Loucy (cell line): ENCODE results near the gene NRG3.

Experiments
- H2AFZ ChIP-seq: fragments of 200-600 bp; sonication (generic); 2 replicates; pipeline ENCODE4 v1.6.0; 2016; ENCODE audit warnings: antibody characterized with exemption, mild to moderate bottlenecking, low read length, moderate library complexity
- H3F3A ChIP-seq: fragments of 200-600 bp; 2 replicates; pipeline ENCODE4 v1.6.0; 2016; ENCODE audit warnings: antibody characterized with exemption, low read depth, mild to moderate bottlenecking
- H3K27me3 ChIP-seq: fragments of 200-600 bp; sonication (generic); 2 replicates; pipeline ENCODE4 v1.6.1; 2014; ENCODE audit warnings: low read length, mild to moderate bottlenecking; ENCODE audit not compliant: insufficient read depth, poor library complexity, severe bottlenecking
- H3K36me3 ChIP-seq: fragments of 200-600 bp; sonication (generic); 2 replicates; pipeline ENCODE4 v1.6.1; 2016; ENCODE audit warnings: low read length; ENCODE audit not compliant: insufficient read depth
- H3K4me1 ChIP-seq: fragments of 200-600 bp; sonication (generic); 2 replicates; pipeline ENCODE4 v1.5.1; 2014; ENCODE audit warnings: low read length, mild to moderate bottlenecking; ENCODE audit not compliant: insufficient read depth, poor library complexity, severe bottlenecking
- H3K4me2 ChIP-seq: fragments of 200-600 bp; sonication (generic); 2 replicates; pipeline ENCODE4 v1.6.0; 2014; ENCODE audit warnings: antibody characterized with exemption, low read length, low read depth, mild to moderate bottlenecking; ENCODE audit not compliant: poor library complexity, severe bottlenecking
- H3K4me3 ChIP-seq: fragments of 200-600 bp; sonication (generic); 2 replicates; pipeline ENCODE4 v1.5.1; 2014; ENCODE audit warnings: low read length, mild to moderate bottlenecking, mixed read lengths; ENCODE audit not compliant: poor library complexity, severe bottlenecking
- H3K79me2 ChIP-seq: fragments of 200-600 bp; sonication (generic); 2 replicates; pipeline ENCODE4 v1.6.1; 2014; ENCODE audit warnings: low read length; ENCODE audit not compliant: insufficient read depth
- H3K9ac ChIP-seq: fragments of 200-600 bp; sonication (generic); 2 replicates; pipeline ENCODE4 v1.6.0; 2014; ENCODE audit warnings: mild to moderate bottlenecking, low read depth, low read length, moderate library complexity; ENCODE audit not compliant: poor library complexity, severe bottlenecking
- H3K9me2 ChIP-seq: fragments of 200-600 bp; sonication (generic); replicated peaks from 2 replicates; pipeline ENCODE4 v1.6.1; 2016; ENCODE audit warnings: low read depth, low read length, mixed read lengths
- H3K9me3 ChIP-seq: fragments of 200-600 bp; sonication (generic); 2 replicates; pipeline ENCODE4 v1.6.1; 2014; ENCODE audit warnings: mild to moderate bottlenecking, antibody characterized with exemption, low read length, low read depth; ENCODE audit not compliant: insufficient read depth
- H4K20me1 ChIP-seq: fragments of 200-600 bp; sonication (generic); 2 replicates; pipeline ENCODE4 v1.6.0; 2014; ENCODE audit warnings: antibody characterized with exemption, low read length, mild to moderate bottlenecking; ENCODE audit not compliant: insufficient read depth, poor library complexity, severe bottlenecking
- CTCF ChIP-seq: fragments of 200-600 bp; sonication (generic); conservative IDR thresholded peaks from 2 replicates; pipeline ENCODE4 v1.5.1; 2014; ENCODE audit warnings: mild to moderate bottlenecking, antibody characterized with exemption, low read length
- EZH2phosphoT487 ChIP-seq: fragments of 200-600 bp; IDR thresholded peaks from 2 replicates; pipeline ENCODE4 v1.6.1; 2018; ENCODE audit warnings: antibody characterized with exemption, mild to moderate bottlenecking, moderate library complexity, borderline replicate concordance

The NRG3 gene

GRCh38 chr10:82294874-82295378 lies 419.9 kb downstream of the NRG3 start:
- no peaks in the 10 kb centered on the region for H3K9me3 ChIP-seq
- no peaks in the 10 kb centered on the region for H3F3A ChIP-seq
- no peak overlapping the region for H3K9ac ChIP-seq
- no peaks in the 10 kb centered on the region for H3K27me3 ChIP-seq
- no peaks in the 10 kb centered on the region for H3K36me3 ChIP-seq
- H3K4me1 ChIP-seq = no peaks in the 10 kb centered on the region
- no peak overlapping the region for H2AFZ ChIP-seq
- TF ChIP-seq EZH2phosphoT487 = no peak
- TF ChIP-seq CTCF = no peak
- H3K79me2 ChIP-seq = no peaks in the 10 kb centered on the region
- no peaks in the 10 kb centered on the region for H4K20me1 ChIP-seq
- no peaks in the 10 kb centered on the region for H3K9me2 ChIP-seq
- no peak overlapping the region for H3K4me2 ChIP-seq
- H3K4me3 ChIP-seq = no peak overlapping the region

- Histone ChIP-seq H3K4me2 (no peak overlapping the region), H3K9me3 (no peaks in the 10 kb centered on the region), H2AFZ (no peak overlapping the region), H3K4me1 (no peaks in the 10 kb centered on the region), H3K9ac (no peak overlapping the region), H3K4me3 (no peak overlapping the region), H3K36me3 (no peaks in the 10 kb centered on the region), H3K9me2 (no peaks in the 10 kb centered on the region), H3K27me3 (no peaks in the 10 kb centered on the region), H4K20me1 (no peaks in the 10 kb centered on the region), H3F3A (no peaks in the 10 kb centered on the region), H3K79me2 (no peaks in the 10 kb centered on the region)
- TF ChIP-seq EZH2phosphoT487 = no peak
- no peak for TF ChIP-seq CTCF
Observed at GRCh38 chr10:82308641-82309040, 433.6 kb downstream of the NRG3 start.

GRCh38 chr10:82310839-82311238 lies 435.8 kb downstream of the NRG3 start:
- H3K9ac ChIP-seq = no peak overlapping the region
- no peaks in the 10 kb centered on the region for H3K79me2 ChIP-seq
- no peaks in the 10 kb centered on the region for H4K20me1 ChIP-seq
- no peaks in the 10 kb centered on the region for H3K9me3 ChIP-seq
- no peaks in the 10 kb centered on the region for H3K9me2 ChIP-seq
- no peak overlapping the region for H2AFZ ChIP-seq
- H3F3A ChIP-seq = no peaks in the 10 kb centered on the region
- no peak for TF ChIP-seq EZH2phosphoT487
- no peak for TF ChIP-seq CTCF
- no peaks in the 10 kb centered on the region for H3K27me3 ChIP-seq
- H3K4me2 ChIP-seq = no peak overlapping the region
- H3K36me3 ChIP-seq = no peaks in the 10 kb centered on the region
- H3K4me1 ChIP-seq = no peaks in the 10 kb centered on the region
- no peak overlapping the region for H3K4me3 ChIP-seq
